WTC11 (cell line): ENCODE data around the gene ATF4. TPM values are rescaled to one million over a fixed set of nuclear protein-coding genes. Genes with fewer than 3 reads are reported as not detected.

Experiments used
- ATAC-seq: fragments of 200-7000 bp; cut with Tn5 transposase; 2 replicates; pipeline ENCODE4 v1.10.0; 2021; ENCODE audit warnings: mild to moderate bottlenecking, moderate library complexity
- CTCF ChIA-PET: fragments of 300-600 bp; sonication (Branson Sonifier 250); formaldehyde crosslinking; loops from one replicate; lab custom pipeline; 2021; ENCODE audit warnings: antibody characterized with exemption; lab: Charles Lee
- POLR2A ChIA-PET: fragments of 350-600 bp; sonication (Branson Sonifier 250); formaldehyde crosslinking; loops from one replicate; lab custom pipeline; 2021; ENCODE audit warnings: antibody characterized with exemption; lab: Charles Lee
- DNase-seq: peaks from one replicate; pipeline ENCODE4 v3.0.0; 2021; ENCODE audit warnings: low spot score
- H3K27ac Mint-ChIP-seq: 2 replicates; pipeline ENCODE4 v1.8.0; 2021; ENCODE audit warnings: mixed read lengths
- H3K27me3 Mint-ChIP-seq: 2 replicates; pipeline ENCODE4 v1.8.0; 2021; ENCODE audit warnings: low read depth, mild to moderate bottlenecking, moderate library complexity, mixed read lengths
- H3K36me3 Mint-ChIP-seq: 2 replicates; pipeline ENCODE4 v1.8.0; 2021; ENCODE audit warnings: mixed read lengths
- H3K4me1 Mint-ChIP-seq: 2 replicates; pipeline ENCODE4 v1.8.0; 2022; ENCODE audit warnings: mixed read lengths
- H3K4me3 Mint-ChIP-seq: 2 replicates; pipeline ENCODE4 v1.8.0; 2021; ENCODE audit warnings: mild to moderate bottlenecking, moderate library complexity, mixed read lengths
- H3K9me3 Mint-ChIP-seq: 2 replicates; pipeline ENCODE4 v1.8.0; 2021; ENCODE audit warnings: mixed read lengths
- ATF2 ChIP-seq: sonication (generic); formaldehyde crosslinking; IDR thresholded peaks from 2 replicates; pipeline ENCODE4 v1.8.1; 2022; ENCODE audit warnings: low read depth, missing genetic modification reagents, borderline replicate concordance
- E2F1 ChIP-seq: sonication (generic); formaldehyde crosslinking; IDR thresholded peaks from 2 replicates; pipeline ENCODE4 v1.8.0; 2022; ENCODE audit warnings: mild to moderate bottlenecking, missing genetic modification reagents
- E2F4 ChIP-seq: sonication (generic); formaldehyde crosslinking; IDR thresholded peaks from 2 replicates; pipeline ENCODE4 v1.8.1; 2022; ENCODE audit warnings: low read depth, mild to moderate bottlenecking, moderate library complexity, missing genetic modification reagents, borderline replicate concordance
- E2F5 ChIP-seq: sonication (generic); formaldehyde crosslinking; IDR thresholded peaks from 2 replicates; pipeline ENCODE4 v1.8.1; 2022; ENCODE audit warnings: mild to moderate bottlenecking, moderate library complexity, missing genetic modification reagents
- GABPB1 ChIP-seq: sonication (generic); formaldehyde crosslinking; IDR thresholded peaks from 2 replicates; pipeline ENCODE4 v1.8.1; 2023; ENCODE audit warnings: mild to moderate bottlenecking, missing genetic modification reagents
- IRF1 ChIP-seq: sonication (generic); formaldehyde crosslinking; IDR thresholded peaks from 2 replicates; pipeline ENCODE4 v1.8.0; 2023; ENCODE audit warnings: missing genetic modification reagents
- IRF2 ChIP-seq: sonication (generic); formaldehyde crosslinking; IDR thresholded peaks from 2 replicates; pipeline ENCODE4 v1.8.0; 2022; ENCODE audit warnings: low read depth, missing genetic modification reagents, borderline replicate concordance
- MXD4 ChIP-seq: fragments of 250-450 bp; sonication (Bioruptor Pico); IDR thresholded peaks from 2 replicates; pipeline ENCODE4 v1.8.0; 2021; ENCODE audit warnings: mild to moderate bottlenecking, moderate library complexity, borderline replicate concordance
- MYBL2 ChIP-seq: sonication (generic); formaldehyde crosslinking; IDR thresholded peaks from 2 replicates; pipeline ENCODE4 v1.8.1; 2023; ENCODE audit warnings: mild to moderate bottlenecking, moderate library complexity, missing genetic modification reagents
- NR1H2 ChIP-seq: sonication (generic); formaldehyde crosslinking; IDR thresholded peaks from 2 replicates; pipeline ENCODE4 v1.9.0; 2021; ENCODE audit warnings: mild to moderate bottlenecking, moderate library complexity, missing genetic modification reagents
- NR2C2 ChIP-seq: sonication (generic); formaldehyde crosslinking; IDR thresholded peaks from 2 replicates; pipeline ENCODE4 v1.8.0; 2022; ENCODE audit warnings: mild to moderate bottlenecking, missing genetic modification reagents
- RORB ChIP-seq: fragments of 250-450 bp; sonication (Bioruptor Pico); IDR thresholded peaks from 2 replicates; pipeline ENCODE4 v1.9.0; 2021; ENCODE audit warnings: mild to moderate bottlenecking
- SOX15 ChIP-seq: fragments of 250-450 bp; sonication (Bioruptor Pico); IDR thresholded peaks from 2 replicates; pipeline ENCODE4 v1.9.0; 2021; ENCODE audit warnings: mild to moderate bottlenecking
- SP1 ChIP-seq: sonication (generic); formaldehyde crosslinking; conservative IDR thresholded peaks from 2 replicates; pipeline ENCODE4 v1.8.1; 2022; ENCODE audit warnings: missing genetic modification reagents
- ZNF263 ChIP-seq: sonication (generic); formaldehyde crosslinking; IDR thresholded peaks from 2 replicates; pipeline ENCODE4 v1.8.1; 2022; ENCODE audit warnings: low read depth, mild to moderate bottlenecking, moderate library complexity, missing genetic modification reagents
- ZNF425 ChIP-seq: fragments of 250-450 bp; sonication (Bioruptor Pico); conservative IDR thresholded peaks from 2 replicates; pipeline ENCODE4 v1.9.0; 2021; ENCODE audit warnings: mild to moderate bottlenecking
- ZSCAN18 ChIP-seq: fragments of 250-450 bp; sonication (Bioruptor Pico); IDR thresholded peaks from 2 replicates; pipeline ENCODE4 v2.1.2; 2022; ENCODE audit warnings: mild to moderate bottlenecking, moderate library complexity
- total RNA-seq: library from RNA; stranded (reverse); gene quantifications from 3 replicates; pipeline ENCODE4 v1.2.3, GENCODE V29; 2021

ATF4 gene
- total RNA-seq, 1 experiment from 2014 or later, result 460 TPM

GRCh38 chr22:39508393-39508792 is 12.0 kb upstream of the ATF4 start:
- no peak for TF ChIP-seq NR1H2
- no peak for TF ChIP-seq RORB
- no peak for TF ChIP-seq ATF2 (CRISPR knock-in tag)
- no peak for TF ChIP-seq IRF1 (CRISPR knock-in tag)
- TF ChIP-seq MYBL2 (CRISPR knock-in tag), result no peak
- TF ChIP-seq ZNF263 (CRISPR knock-in tag), result no peak
- TF ChIP-seq ZNF425 (CRISPR knock-in tag), result no peak
- TF ChIP-seq E2F4 (CRISPR knock-in tag), result no peak
- no peak for TF ChIP-seq NR2C2 (CRISPR knock-in tag)
- no peak for TF ChIP-seq E2F1 (CRISPR knock-in tag)
- no peak for TF ChIP-seq SP1 (CRISPR knock-in tag)
- no peak for TF ChIP-seq ZSCAN18
- no peak for TF ChIP-seq GABPB1 (CRISPR knock-in tag)
- TF ChIP-seq E2F5 (CRISPR knock-in tag), result no peak
- no peak for TF ChIP-seq MXD4 (CRISPR knock-in tag)
- no peak for TF ChIP-seq IRF2 (CRISPR knock-in tag)
- no peak for TF ChIP-seq SOX15
- Mint-ChIP-seq H3K4me3 (no peak overlapping the region), H3K27ac (no peak overlapping the region), H3K27me3 (peaks cover 97% of the 10 kb centered on the region), H3K9me3 (no peaks in the 10 kb centered on the region), H3K4me1 (peaks cover 4% of the 10 kb centered on the region; the same call in 1 of the 2 replicates), H3K36me3 (peaks cover 88% of the 10 kb centered on the region)
- DNase-seq (no peak), ATAC-seq (no peak)
- ChIA-PET POLR2A (no interaction called here), CTCF (no interaction called here)
